ENCODE measurements around the gene CNBD2.

CNBD2 gene

GRCh38 chr20:35967979-35968640 lies at the start of gene CNBD2:
Gene CNBD2, plus strand, starts transcription at chr20:35968590. Its CDS starts 173 bp downstream, at chr20:35968763.
- TF ChIP-seq CTCF (IDR thresholded peaks at IDR 0.05; ENCODE audit: low read depth, low read length) = no peak
- H3K4me3 ChIP-seq (ENCODE audit: low read depth, low read length) = no peak within 1 kb of the TSS

GRCh38 chr20:35920523-35920922 lies 47.9 kb upstream of the CNBD2 start:
- no peak overlapping the region for H3K4me3 ChIP-seq (ENCODE audit: low read depth, low read length)
- no peak for TF ChIP-seq CTCF (IDR thresholded peaks at IDR 0.05; ENCODE audit: low read depth, low read length)

GRCh38 chr20:35929301-35929700 lies 39.1 kb upstream of the CNBD2 start:
- no peak overlapping the region for H3K4me3 ChIP-seq (ENCODE audit: low read depth, low read length)
- no peak for TF ChIP-seq CTCF (IDR thresholded peaks at IDR 0.05; ENCODE audit: low read depth, low read length)

- H3K4me3 ChIP-seq (ENCODE audit: low read depth, low read length) = no peak overlapping the region
- TF ChIP-seq CTCF (IDR thresholded peaks at IDR 0.05; ENCODE audit: low read depth, low read length) = no peak
These were observed 34.3 kb upstream of the CNBD2 start for GRCh38 chr20:35934050-35934449.

- no peak overlapping the region for H3K4me3 ChIP-seq (ENCODE audit: low read depth, low read length)
- TF ChIP-seq CTCF (IDR thresholded peaks at IDR 0.05; ENCODE audit: low read depth, low read length) = no peak
These were observed 29.1 kb upstream of the CNBD2 start for GRCh38 chr20:35939264-35939663.

- no peak for TF ChIP-seq CTCF (IDR thresholded peaks at IDR 0.05; ENCODE audit: low read depth, low read length)
- H3K4me3 ChIP-seq (ENCODE audit: low read depth, low read length) = no peak overlapping the region
These were observed 26.8 kb upstream of the CNBD2 start for GRCh38 chr20:35941620-35942019.

GRCh38 chr20:35942243-35942642 lies 26.1 kb upstream of the CNBD2 start:
- H3K4me3 ChIP-seq (ENCODE audit: low read depth, low read length) = no peak overlapping the region
- no peak for TF ChIP-seq CTCF (IDR thresholded peaks at IDR 0.05; ENCODE audit: low read depth, low read length)

Measured in WI38 (cell line).